GM12891 (cell line): ENCODE results near the gene HBG2.

ENCODE experiments used
- POLR2A ChIP-seq: IDR thresholded peaks from 2 replicates; pipeline ENCODE4 v1.6.1; 2011; ENCODE audit warnings: low read depth, low read length, control low read depth
- TAF1 ChIP-seq: IDR thresholded peaks from 2 replicates; pipeline ENCODE4 v1.6.1; 2011; ENCODE audit warnings: low read depth, low read length, control low read depth

DNA sequence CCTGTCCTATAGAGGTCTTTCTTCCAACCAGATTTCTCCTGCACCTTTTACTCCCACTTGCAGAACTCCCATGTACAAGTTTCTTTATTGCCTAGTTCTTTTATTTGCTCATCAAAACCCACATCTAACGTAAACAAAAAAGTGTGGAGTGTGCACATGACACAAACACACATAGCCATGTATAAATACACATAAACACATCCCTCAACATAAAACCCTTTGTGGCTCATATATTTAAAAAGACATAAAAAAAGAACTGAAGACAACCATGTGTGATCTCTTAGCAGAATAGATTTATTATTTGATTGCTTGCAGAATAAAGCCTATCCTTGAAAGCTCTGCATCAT, 1.7 kb downstream of the HBG2 start:
- TF ChIP-seq POLR2A, result no peak
- no peak for TF ChIP-seq TAF1
